Measurements from ENCODE around the gene MLH3. TPM values are rescaled to one million over a fixed set of nuclear protein-coding genes. Genes with fewer than 3 reads are reported as not detected.

Gene MLH3
- total RNA-seq, 2 experiments from 2014 or later = 19.5 to 23.8 TPM

DNA sequence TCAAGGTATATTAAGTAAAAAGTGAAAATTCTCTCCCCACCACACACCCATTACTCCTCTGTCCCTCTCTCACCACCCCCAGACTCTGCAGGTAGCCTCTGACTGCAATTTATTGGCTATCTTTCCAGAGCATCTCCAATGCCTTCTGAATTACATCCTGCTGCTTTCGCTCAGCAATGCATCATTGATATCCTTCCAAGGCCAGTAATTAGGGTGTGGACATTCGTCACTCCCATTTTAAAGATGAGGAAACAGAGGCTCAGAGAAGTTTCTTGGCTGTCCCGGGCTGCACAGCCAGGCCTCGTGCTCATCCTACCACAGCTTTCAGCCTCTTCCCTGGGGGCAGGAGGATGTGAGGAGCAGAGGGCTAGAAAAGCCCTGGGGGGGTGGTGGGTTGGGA, 72.2 kb downstream of the MLH3 start:
- CTCF ChIA-PET = interaction anchor here (0.7 kb wide), 1 partner anchor 34 kb away, joined by 3 read pairs; no protein-coding TSS in a partner anchor

DNA sequence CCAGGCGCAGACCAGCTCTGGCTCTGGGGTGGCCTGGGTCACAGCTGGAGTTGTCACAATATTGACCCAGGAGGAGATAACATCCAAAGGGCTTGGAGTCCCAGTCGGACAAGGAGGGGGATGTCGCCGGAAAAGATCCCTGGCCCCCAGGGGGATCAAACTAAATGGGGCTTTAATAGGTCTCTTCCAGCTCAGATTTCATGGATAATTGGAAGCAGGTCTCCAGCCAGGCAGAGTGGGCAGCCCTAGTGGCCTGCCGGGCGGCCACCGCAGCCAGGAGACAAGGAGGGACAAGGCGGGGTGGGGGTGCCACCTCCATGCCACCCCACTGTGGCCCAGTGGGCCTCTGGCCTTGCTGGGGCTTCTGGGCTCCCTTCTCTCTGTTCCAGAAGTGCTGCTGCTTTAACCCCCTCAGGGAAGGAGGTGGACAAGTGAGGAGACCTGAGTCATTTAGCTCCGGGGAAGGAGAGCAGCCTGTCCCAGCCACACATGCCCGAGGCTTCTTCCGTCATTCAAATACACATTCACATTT, 72.8 kb downstream of the MLH3 start:
- ChIA-PET CTCF (interaction anchor here (0.7 kb wide), 1 partner anchor 34 kb away, joined by 3 read pairs; no protein-coding TSS in a partner anchor), POLR2A (no interaction called here)

More for the DNA sequence above, 72.2 kb downstream of the MLH3 start:
- POLR2A ChIA-PET = no interaction called here

DNA sequence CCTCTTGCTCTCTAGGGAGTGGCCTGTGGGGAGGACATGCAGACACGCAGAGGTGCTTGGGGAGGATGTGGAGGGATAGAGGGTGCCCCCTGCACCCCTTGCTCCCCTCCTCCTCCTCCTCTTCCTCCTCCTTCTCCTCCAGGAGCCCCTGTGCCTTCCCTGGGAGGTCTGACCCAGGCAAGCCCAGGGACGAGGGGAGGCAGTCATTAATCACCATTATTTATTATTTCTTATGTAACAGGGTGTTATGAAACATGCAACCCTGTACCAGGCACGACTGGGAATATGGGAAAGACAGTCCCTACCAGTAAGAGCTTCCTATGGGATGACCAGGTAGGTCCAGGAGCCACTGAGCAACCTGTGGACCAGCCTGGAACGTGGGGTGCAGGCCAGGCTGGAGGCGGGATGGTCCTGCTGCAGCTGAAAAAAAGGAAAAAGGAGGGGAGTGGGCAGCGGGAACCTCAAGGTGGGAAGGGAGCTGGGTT, 73.3 kb downstream of the MLH3 start:
- CTCF ChIA-PET = no interaction called here

DNA sequence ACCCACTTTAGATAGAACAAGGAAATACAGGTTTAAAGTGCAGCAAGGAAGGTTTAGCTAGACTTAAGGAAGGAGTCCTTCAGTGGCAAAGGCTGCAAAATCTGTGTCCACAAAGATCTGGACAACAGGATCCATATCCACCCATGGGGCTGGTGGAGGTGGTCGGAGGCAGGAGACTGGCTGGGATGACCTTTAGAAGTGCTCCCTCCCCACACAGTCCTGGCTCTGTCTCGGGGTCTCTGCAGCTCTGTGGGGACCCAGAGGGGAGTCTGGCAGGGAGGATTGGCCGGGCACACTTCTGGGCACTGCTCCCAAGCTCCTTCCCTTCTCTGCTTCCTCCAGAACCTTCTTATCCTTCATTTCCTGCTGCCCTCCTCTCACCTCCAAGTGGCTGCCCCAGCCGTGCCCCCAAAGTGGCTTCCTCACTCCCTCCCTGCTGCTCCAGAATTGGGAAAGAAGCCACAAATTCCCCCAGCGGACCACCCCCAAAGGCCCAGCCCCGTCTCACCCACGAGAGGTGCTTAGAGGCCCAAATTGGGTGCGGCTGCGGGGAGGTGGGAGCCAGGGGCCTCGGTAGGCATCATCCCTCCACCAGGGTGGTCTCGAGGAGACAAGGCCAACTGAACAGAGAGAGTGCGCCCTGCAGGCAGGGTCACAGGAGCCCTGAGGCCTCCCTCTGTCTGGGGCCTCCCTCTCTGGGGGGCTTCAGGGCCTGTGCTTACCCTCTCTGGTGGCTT, 73.9 kb downstream of the MLH3 start:
- POLR2A ChIA-PET = no interaction called here

More for the DNA sequence above, 73.3 kb downstream of the MLH3 start:
- POLR2A ChIA-PET = no interaction called here

DNA sequence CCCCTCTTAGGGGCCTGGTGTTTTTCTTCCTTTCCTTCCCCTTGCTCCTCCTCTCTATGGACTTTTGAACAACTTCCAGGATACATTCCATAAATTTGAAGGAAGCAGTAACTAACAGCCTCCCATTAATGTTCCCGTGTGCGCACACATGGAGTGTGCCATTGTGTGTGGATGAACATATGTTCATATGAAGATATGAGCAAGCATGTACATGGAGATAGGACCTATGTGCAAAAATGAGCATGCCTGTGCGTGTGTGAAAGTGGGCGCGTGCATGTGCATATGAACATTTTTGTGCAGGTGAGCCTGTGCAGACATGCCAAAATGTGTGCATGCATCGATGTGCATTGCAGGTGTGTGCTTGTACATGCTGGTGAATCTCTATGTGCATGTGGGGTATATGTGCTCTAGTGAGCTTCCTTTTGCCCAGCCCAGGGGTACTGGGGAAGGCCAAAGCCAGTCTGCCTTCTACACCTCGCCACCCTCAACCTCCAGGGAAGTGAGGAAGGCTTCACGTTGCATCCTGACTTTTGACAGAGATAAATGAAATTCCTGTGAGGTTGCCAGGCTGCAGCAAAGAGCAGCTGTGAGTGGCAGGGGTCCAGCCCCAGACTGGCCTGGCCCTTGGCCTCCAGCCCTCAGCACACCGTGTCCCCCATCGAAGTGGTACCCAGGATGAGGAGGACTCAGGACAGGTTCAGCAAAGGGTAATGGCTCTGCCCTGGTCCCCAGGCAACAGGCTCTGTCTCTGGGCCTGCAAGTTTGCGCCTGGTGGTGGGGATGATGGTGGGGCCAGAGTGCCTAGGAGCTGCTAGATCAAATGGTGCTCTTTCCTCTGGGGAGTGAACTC, 74.8 kb downstream of the MLH3 start:
- CTCF ChIA-PET = interaction anchor here (0.6 kb wide), 1 partner anchor 357 kb away, joined by 4 read pairs; no protein-coding TSS in a partner anchor
- POLR2A ChIA-PET = no interaction called here

More for the DNA sequence above, 73.9 kb downstream of the MLH3 start:
- CTCF ChIA-PET = no interaction called here

DNA sequence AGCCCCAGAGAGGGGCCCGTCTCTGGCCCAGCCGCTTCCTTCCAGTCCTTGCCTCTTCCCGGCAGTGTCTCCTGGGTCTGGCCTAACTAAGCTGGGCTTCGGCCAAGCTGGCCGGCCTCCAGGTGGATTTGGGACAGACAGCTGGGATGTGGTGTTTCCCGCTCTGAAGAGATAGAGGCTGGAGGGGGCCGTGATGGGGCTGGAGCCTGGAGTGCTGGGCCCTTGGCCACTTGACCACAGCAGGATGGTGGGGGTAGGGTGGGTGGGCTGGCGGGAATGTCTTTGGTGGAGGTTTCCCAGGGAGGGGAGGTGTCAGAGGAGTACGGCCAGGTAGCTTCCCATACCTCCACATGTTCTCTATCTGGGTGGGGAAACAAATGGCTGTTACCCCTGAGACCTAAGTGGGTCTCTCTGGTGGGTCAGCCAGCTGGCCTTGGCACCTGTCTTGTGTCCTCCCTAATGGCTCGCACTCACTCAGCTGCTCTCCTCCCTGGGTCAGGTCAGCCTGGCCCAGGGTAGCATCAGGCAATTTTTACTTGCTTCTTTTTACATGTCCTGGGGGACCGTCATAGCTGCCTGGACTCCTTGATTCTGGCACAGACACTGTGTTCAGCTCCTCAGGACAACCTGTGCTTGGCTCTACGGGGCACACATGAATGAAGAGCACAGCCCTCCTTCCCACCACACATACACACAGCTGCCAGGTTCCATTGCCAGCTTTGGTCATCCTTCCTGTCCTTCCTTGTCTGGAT, 76.0 kb downstream of the MLH3 start:
- CTCF ChIA-PET = interaction anchor here (0.6 to 1.3 kb wide), 2 partner anchors 114 to 358 kb away, joined by 3 to 4 read pairs; no protein-coding TSS in a partner anchor
- POLR2A ChIA-PET = no interaction called here

DNA sequence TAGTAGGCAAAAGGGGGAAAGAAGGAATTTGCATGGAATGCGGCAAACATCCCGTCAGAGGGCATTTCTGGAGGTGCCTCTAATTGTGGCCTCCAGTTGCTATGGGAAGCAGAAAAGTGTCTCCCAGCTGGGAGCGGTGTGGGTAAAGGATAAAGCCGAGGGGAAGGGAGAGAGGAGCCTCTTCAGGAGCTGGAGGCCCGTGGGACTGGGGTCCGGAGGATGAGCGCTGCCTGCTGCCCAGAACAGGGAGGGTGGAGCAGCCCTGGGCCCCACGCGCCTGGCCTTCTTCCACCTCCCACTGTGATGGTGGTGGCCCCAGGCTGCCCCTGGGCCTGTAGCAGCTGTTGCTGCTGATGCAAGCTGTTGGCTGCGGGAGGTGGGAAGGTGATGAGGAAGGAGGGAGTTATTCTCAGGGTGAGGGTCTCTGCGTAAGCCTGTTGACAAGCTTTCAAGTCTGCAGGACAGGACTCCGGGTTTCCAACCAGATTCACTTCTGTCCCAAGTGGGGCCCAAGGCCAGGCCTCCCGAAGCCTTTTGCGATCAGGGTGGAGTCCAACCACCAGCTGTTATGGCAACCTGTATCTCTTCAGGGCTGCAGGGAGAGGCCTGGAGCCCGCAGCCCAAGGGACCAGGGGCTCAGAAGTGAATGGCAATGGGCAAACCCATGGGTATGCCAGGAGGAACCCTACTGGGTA, 76.8 kb downstream of the MLH3 start:
- POLR2A ChIA-PET = no interaction called here
- CTCF ChIA-PET = interaction anchor here (1.3 kb wide), 1 partner anchor 114 kb away, joined by 3 read pairs; no protein-coding TSS in a partner anchor

DNA sequence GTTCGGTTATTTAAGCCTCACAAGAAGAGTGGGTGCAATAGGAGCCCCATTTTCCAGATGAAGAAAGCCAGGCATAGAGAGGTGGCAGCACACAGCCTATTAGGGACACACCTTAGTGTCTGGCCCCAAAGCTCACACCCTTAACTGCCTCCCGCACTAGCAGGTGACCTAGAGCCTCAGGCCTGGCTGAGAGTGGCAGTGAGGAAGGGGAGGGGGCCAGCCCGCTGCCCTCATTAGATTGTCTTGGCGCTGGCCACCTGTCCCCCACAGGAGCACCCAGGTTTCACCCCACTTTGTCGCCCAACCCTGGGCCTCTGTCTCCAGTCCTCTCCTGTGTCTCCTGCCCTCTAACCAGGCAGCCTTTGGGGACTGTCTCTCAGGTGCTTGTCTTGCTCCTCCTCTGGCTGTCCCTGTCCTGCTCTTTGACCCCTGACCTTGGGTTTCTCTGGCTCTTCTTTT, 77.3 kb downstream of the MLH3 start:
- POLR2A ChIA-PET = no interaction called here
- CTCF ChIA-PET = no interaction called here

DNA sequence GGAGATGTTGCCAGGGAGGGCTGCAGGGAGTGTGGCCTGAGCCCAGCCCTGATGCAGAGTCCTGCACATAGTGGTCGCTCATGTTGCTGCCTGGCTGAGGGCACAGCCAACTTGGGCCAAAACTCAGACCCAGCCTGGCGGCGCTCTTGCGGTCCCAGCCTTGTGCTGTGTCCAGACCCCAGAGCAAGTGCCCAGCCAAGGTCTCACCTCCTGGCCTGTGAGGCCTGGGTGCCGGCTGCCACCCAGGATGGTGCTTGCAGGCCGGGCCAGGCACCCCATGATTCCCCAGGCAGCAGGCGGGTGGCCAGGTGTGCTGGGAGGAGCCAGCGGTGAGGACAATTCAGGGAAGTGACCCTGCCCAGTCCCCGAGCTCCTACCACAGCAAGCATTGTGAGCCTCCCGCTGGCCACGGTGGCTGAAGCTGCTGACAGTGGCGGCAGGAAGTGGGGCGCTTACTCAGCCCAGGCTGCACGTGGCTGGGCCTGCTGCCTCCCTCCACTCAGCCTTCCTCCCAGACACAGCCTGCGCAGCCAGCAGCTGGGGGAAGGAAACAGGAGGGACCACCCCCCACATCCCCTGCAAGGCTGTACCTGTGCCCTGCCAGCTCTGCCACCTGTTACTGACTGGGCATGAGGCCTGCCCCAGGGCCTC, 78.1 kb downstream of the MLH3 start:
- POLR2A ChIA-PET = no interaction called here
- CTCF ChIA-PET = no interaction called here

DNA sequence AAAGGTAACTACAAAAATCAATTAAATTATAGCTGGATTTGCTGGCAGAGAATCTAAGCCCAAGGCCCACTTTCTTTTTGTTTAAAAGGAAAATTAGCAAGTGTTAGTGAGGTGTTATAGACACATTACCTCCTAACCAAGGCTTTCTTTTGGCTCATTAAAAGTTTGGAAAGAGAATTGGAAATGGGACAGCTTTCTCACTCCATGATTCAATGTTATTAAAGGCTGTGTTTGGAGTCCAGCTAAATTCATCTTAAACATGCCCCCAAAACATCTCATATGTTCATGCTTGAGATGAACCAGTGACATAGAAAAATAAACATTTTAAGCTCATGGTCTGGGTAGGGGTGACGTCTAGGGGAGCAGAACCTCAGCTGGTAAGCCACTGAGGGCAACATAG, 82.5 kb downstream of the MLH3 start:
- POLR2A ChIA-PET = no interaction called here

DNA sequence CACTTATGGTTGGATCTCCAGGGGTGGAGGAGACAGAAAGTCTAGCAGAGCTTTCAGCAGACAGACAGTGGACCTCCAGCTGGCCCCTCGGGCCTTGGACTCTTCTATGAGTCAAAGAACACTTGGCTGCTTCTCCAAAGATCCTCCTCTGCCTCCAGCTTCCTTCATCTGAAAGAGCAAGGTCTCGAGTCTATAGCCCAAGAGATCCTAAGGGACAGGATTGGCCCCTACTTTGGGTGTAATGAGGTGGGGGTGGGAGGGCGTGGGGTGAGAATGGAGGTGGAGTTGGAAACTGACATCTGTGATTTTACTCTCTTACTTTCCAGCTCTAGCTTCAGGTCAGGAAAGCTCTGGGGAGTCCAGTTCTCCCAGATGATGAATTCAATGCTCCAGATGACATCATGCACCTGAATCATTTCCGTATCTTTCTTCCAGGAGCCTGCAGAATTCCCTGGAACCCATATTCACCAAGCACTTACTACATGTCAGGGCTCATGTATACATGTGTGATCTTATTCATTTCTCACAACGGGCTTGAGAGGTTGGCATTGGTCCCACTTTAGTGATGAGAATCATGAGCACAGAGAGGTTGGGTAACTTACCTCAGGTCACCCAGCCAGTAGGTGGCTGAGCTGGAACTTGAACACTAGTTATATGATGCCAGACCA, 85.6 kb downstream of the MLH3 start:
- POLR2A ChIA-PET = no interaction called here
- CTCF ChIA-PET = interaction anchor here (1.1 kb wide), 1 partner anchor 13 kb away, joined by 3 read pairs; no protein-coding TSS in a partner anchor

More for the DNA sequence above, 82.5 kb downstream of the MLH3 start:
- CTCF ChIA-PET = no interaction called here

DNA sequence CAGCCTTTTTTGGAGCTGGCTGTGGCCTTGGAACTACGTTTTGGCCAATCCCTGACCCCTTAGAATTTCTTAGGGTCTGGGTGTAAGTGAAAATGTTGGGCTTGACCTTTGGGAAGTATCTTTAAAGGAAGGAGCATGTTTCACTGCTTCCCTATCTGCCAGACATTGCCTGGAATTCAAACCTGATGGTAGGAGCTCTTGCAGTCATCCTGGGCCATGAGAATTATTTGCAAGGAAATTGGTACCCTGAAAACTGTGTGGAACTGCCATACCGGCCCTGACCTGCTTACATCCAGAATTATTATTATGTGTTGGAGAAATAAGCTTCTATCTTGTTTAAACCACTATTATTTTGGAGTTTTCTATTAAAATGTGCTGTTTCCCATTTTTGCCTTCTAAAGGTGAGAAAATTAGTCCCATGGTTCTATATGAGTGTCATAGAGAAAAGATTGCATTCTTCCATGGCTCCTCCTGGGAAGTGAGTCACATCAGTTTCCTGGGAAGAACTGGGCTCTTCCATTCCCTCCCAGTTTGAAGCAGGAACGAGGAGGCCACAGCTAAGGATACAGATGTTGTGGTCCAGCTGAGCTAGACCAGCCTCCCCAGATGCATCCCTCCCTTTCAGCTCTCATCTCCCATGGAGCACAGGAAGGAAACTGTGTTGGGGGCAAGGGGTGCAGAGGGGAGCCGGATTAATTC, 86.3 kb downstream of the MLH3 start:
- ChIA-PET POLR2A (no interaction called here), CTCF (interaction anchor here (1.1 kb wide), 1 partner anchor 13 kb away, joined by 3 read pairs; no protein-coding TSS in a partner anchor)

Other genes with a start within 250 kb of the MLH3 start
- gene PROX2, start 175.3 kb downstream of the MLH3 start, total RNA-seq = under 1 TPM; 0.50 to 0.76 TPM
- gene DLST, start 169.6 kb downstream of the MLH3 start, total RNA-seq = 100 to 1,000 TPM; 144 to 156 TPM
- gene RPS6KL1, start 128.2 kb downstream of the MLH3 start, total RNA-seq = 1 to 10 TPM; 5.0 TPM
- gene PGF, start 95.9 kb downstream of the MLH3 start, total RNA-seq = under 1 TPM in 1 of 2 experiments, not detected in 1; 0.17 TPM
- gene EIF2B2, start 48.5 kb downstream of the MLH3 start, total RNA-seq = 10 to 100 TPM; 62.6 to 64.1 TPM
- 10 to 100 TPM; 41.6 to 42.0 TPM for gene ACYP1, start 12.6 kb upstream of the MLH3 start, total RNA-seq
- gene ZC2HC1C, start 18.2 kb upstream of the MLH3 start, total RNA-seq = 1 to 10 TPM in 1 of 2 experiments, under 1 TPM in 1; 0.97 to 2.2 TPM
- gene NEK9, start 75.6 kb upstream of the MLH3 start, total RNA-seq = 10 to 100 TPM; 58.6 to 60.2 TPM
- 100 to 1,000 TPM; 176 to 184 TPM for gene TMED10, start 125.1 kb upstream of the MLH3 start, total RNA-seq
- gene FOS, start 227.4 kb upstream of the MLH3 start, total RNA-seq = 1 to 10 TPM; 4.3 to 6.4 TPM

Measured in activated CD8-positive, alpha-beta memory T cell treated with anti-CD3 and anti-CD28 coated beads for 36 hours (primary cell).